NCI-H748 treated with DMSO at 0.1 percent for 48 hours (cell line): Measurements from ENCODE around the gene SDK1.

Source experiments
- DNase-seq: peaks from one replicate; lab custom pipeline; 2025; lab: John Stamatoyannopoulos, UW

SDK1 gene

DNA sequence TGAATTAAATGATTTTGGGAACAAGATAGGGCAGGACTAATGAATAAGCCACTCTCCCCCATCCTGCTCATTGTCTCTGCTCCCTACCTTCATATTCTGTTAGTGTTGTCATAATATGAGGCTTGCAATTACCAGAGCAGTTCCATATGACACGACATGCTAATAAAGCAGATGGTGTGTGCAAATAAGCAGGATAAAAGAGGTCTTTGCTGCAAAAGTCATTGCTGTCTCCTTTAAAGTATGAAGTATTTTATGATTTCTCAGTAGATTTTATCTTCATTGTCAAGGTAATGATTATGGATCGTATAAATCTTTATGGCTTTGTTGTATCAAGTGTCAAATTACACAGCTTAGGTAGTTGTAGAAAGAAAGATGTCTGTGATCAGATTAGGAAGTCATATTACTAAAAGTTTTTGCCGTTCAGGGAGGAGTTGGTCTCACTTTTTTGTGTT lies 114.8 kb downstream of the SDK1 start:
- DNase-seq = peak; percentile 29

- DNase-seq = no peak
Observed at GRCh38 chr7:3416453-3416852, 115.4 kb downstream of the SDK1 start.

GRCh38 chr7:3425087-3425486 lies 124.0 kb downstream of the SDK1 start:
- no peak for DNase-seq

DNA sequence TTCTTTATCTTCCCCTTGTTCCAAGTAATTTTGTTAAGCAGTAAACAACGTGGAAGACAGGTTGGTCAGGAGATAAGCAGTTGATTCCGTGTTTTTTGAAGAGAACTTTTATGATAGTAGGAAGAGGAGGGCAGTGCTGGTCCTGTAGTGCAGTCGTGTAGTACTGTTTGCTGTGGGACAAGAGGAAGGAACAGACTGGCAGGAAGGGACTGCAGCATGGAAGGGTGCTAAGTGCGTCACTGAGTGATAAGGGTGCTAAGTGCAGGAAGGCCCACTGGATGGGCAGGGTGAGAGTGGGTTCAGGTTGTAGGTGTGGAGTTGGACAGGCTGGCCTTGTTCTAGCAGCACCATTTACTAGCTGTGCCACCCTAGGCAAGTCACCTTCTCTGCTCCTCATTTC lies 125.0 kb downstream of the SDK1 start:
- no peak for DNase-seq

GRCh38 chr7:3427957-3428356 lies 126.9 kb downstream of the SDK1 start:
- no peak for DNase-seq

GRCh38 chr7:3429981-3430380 lies 128.9 kb downstream of the SDK1 start:
- DNase-seq = no peak

DNA sequence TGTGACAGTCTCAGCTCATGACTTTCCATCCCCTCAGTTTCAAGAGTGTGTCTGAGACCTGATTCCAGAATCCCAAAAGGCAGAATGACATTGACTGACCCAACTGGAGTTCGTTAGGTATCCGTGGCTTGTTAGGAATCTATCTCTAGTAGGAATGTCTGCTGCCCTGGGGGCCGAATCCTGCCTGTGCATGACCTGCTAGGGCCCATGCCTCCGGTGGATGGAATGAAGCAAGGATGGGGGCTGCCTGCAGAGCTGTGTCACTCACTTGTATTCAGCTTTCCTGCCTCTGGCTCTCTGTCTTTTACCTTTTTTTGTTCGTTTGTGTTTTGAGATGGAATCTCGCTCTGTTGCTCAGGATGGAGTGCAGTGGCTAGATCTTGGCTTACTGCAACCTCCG lies 129.5 kb downstream of the SDK1 start:
- DNase-seq = no peak

DNA sequence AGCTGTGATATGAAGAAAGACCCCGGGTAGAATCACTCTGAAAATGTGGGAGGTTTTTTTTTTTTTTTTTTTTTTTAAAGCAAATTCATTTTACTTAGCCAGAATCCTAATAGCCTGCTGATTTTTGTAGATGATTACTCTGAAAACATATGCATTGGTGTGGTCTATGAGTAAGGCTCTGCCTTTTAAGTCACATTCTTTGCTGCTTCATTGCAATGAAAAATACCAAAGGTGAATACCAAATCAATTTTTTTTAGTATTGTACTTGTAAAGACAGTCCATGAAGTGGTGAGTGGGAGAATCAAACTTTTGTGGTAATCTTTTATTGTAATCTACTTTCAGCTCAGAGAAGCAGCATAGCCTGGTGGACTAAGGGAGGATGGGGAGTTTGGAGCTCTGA lies 130.3 kb downstream of the SDK1 start:
- no peak for DNase-seq

- DNase-seq = no peak
Observed at GRCh38 chr7:3432911-3433310, 131.9 kb downstream of the SDK1 start.

DNA sequence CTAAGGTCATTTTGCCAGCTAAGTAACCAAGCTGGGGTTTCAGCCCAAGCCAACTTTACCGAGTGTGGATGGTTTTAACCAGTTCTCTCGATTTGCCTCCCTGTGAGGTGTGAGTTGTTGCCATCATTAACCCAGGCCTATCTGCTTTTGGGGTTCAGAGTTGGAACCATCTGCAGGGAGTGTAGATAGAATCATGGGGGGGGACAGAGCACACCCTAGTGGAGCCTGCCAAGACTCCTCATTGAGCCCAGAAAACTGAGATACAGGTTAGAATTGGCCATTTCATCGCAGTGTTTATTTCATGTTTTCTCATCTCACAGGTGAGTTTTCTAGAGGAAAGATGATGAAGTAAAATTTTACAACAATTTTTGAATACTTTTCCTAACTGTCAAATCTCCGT lies 133.6 kb downstream of the SDK1 start:
- DNase-seq = no peak

- DNase-seq = no peak
Observed at GRCh38 chr7:3436112-3436511, 135.1 kb downstream of the SDK1 start.

DNA sequence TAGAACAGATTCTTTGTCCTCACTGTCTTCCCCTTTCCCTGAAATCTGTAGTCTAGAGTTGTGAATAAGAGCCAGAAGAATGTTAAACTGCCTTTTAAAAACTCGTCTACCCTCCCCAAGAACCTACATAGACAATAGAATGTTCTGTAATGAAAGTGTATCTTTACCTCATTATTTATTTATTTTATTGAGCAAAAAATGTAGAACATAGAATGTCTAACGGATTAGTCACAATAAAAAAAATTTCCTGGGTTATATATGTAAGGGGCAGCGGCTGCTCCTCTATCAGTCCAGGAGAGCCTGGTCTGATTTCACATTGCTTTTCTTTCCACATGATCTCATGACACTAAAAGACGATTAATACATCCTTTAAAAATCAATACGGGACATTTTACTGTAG lies 135.7 kb downstream of the SDK1 start:
- DNase-seq = no peak

DNA sequence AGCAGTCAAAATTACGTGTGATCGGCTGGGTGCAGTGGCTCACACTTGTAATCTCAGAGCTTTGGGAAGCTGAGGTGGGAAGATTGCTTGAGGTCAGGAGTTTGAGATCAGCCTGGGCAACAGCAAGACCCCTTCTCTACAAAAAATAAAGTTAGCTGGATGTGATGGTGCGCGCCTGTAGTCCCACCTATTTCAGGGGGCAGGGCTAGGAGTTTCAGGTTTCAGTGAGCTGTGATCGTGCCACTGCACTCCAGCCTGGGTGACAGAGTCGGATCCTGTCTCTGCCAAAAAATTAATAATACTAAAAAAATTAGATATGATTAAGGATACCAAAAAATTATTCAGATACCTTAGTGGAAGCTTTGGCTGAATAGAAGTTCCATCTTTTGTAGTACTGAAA lies 136.4 kb downstream of the SDK1 start:
- DNase-seq = no peak

DNA sequence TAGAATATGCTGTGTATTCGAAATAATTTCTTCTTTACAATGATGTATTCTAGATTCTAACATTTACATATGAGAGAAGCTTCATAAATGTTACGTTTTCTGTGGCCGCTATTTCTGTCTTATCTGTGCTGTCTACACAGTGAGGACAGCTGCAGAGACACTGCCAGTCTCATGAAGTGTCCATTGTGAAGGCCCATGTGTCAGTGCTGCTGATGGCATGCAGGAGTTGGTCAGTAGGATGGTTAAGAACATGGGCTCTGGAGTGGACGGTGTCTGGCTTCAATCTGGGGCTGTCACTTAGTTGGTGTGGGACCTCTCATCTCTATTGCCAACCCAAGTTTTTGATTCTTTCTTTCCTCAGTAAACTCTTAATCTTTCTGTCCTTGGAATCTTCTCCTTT lies 137.3 kb downstream of the SDK1 start:
- DNase-seq = no peak

GRCh38 chr7:3439333-3440030 lies 138.4 kb downstream of the SDK1 start:
- DNase-seq = no peak

GRCh38 chr7:3440509-3440908 lies 139.5 kb downstream of the SDK1 start:
- DNase-seq = no peak

DNA sequence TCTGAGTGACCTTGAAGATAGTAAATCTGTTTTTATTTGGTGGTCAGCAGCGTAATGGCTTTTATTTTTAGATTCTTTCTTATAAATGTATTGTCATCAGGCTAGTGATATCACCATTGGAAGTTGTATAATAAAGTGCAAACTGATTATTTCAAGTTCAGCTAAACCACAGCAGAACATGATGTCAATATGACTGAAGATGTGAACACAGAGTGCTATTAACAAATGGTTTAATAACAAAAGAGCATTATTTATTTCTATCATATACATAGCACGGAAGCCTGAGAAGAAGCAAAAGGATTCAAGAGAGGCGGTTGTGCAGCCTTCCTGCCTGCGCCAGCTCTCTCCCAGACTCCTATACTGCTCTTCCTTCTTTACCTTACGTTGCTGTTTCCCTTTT lies 142.7 kb downstream of the SDK1 start:
- DNase-seq = no peak

- DNase-seq = no peak
Observed at GRCh38 chr7:3446786-3447185, 145.7 kb downstream of the SDK1 start.

- DNase-seq = no peak
Observed at GRCh38 chr7:3451701-3452100, 150.6 kb downstream of the SDK1 start.

- DNase-seq = no peak
Observed at GRCh38 chr7:3453398-3453797, 152.3 kb downstream of the SDK1 start.

GRCh38 chr7:3455806-3456595 lies 154.9 kb downstream of the SDK1 start:
- DNase-seq = no peak

GRCh38 chr7:3459111-3459510 lies 158.1 kb downstream of the SDK1 start:
- no peak for DNase-seq

DNA sequence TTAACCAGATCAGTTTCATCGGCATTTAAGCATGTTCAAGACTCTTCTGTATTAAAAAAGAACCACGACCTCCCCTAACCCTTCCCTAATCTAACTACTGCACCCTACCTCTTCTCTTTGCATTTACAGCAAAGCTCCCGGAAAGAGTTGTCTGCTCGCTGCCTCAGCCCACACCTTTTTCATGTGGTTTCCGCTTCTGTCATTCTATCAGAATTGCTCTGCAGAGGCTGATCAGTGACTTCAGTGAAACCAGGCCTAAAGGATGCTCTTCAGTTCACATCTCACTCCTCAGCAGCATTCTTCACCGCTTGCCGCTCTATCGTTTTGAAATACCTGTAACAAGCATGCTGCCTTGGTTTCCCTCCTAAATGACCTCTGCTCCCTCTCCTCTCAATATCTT lies 160.9 kb downstream of the SDK1 start:
- no peak for DNase-seq

DNA sequence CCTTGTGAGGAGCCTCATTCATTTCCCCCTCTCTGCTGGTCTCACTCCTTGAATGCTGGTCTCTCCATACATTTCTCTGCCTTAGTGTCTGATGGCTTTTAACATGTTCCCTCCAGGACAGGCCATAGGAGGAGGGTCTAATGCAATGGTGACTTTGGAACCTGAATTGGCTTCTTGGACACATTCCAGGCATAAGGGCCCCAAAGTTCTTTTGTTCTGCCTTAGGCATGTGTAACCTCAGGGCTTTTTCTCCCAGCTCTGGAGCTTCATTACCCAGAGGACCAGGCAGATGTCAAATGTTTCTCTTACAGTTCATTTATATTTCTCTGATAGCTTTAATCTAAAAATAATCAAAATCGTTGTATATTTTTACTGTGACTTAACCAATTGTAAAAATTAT lies 162.6 kb downstream of the SDK1 start:
- DNase-seq = no peak
